Liver (tissue), 9 donors: ENCODE data around the gene TGFBI. TPM values are rescaled to one million over a fixed set of nuclear protein-coding genes. Genes with fewer than 3 reads are reported as not detected.

Experiments
- DNase-seq: peaks from one replicate; pipeline ENCODE4 v3.0.0-alpha.2; 2017; ENCODE audit warnings: low spot score
- H3K27ac ChIP-seq, 2 donors: one replicate each; pipeline ENCODE4 v1.7.0; 2013; ENCODE audit warnings: inconsistent platforms in 2 of 2, low read length in 2 of 2, control low read depth in 1 of 2, low read depth in 1 of 2, mild to moderate bottlenecking in 1 of 2
- H3K27me3 ChIP-seq, 4 donors: one replicate each; pipeline versions ENCODE4 v1.6.1 to v1.7.0; 2013; ENCODE audit warnings: low read length in 3 of 4, inconsistent platforms in 1 of 4, mild to moderate bottlenecking in 1 of 4, moderate library complexity in 1 of 4; ENCODE audit not compliant: control insufficient read depth in 4 of 4, insufficient read depth in 4 of 4
- H3K36me3 ChIP-seq, 4 donors: one replicate each; pipeline versions ENCODE4 v1.6.1 to v1.7.0; 2013; ENCODE audit warnings: low read length in 3 of 4, mild to moderate bottlenecking in 3 of 4, low read depth in 1 of 4, moderate library complexity in 1 of 4; ENCODE audit not compliant: control insufficient read depth in 4 of 4, insufficient read depth in 3 of 4
- H3K4me1 ChIP-seq, 4 donors: one replicate each; pipeline versions ENCODE4 v1.6.1 to v1.7.0; 2013; ENCODE audit warnings: low read length in 3 of 4, mild to moderate bottlenecking in 3 of 4, moderate library complexity in 1 of 4; ENCODE audit not compliant: control insufficient read depth in 4 of 4, insufficient read depth in 4 of 4
- H3K4me3 ChIP-seq, 3 donors: one replicate each; pipeline versions ENCODE4 v1.6.1 to v1.7.0; 2013; ENCODE audit warnings: low read length in 3 of 3, control low read depth in 1 of 3, low read depth in 1 of 3, mild to moderate bottlenecking in 1 of 3
- H3K9ac ChIP-seq, 2 donors: one replicate each; pipeline ENCODE4 v1.7.0; 2013; ENCODE audit warnings: low read length in 2 of 2, mild to moderate bottlenecking in 2 of 2, moderate library complexity in 2 of 2, control low read depth in 1 of 2, low read depth in 1 of 2
- H3K9me3 ChIP-seq, 4 donors: one replicate each; pipeline versions ENCODE4 v1.6.1 to v1.7.0; 2013; ENCODE audit warnings: low read length in 3 of 4; ENCODE audit not compliant: control insufficient read depth in 4 of 4
- EGR1 ChIP-seq, 2 donors: IDR thresholded peaks; 2 replicates each; pipeline ENCODE4 v1.6.1; 2016 to 2018; ENCODE audit warnings: antibody characterized with exemption in 2 of 2, low read depth in 2 of 2
- FOXA1 ChIP-seq: IDR thresholded peaks from 2 replicates; pipeline ENCODE4 v1.6.1; 2016; ENCODE audit warnings: antibody characterized with exemption
- FOXA2 ChIP-seq: IDR thresholded peaks from 2 replicates; pipeline ENCODE4 v1.6.1; 2016; ENCODE audit warnings: antibody characterized with exemption
- GABPA ChIP-seq, 2 donors: IDR thresholded peaks in 1 of 2; conservative IDR thresholded peaks in 1 of 2; 2 replicates each; pipeline ENCODE4 v1.6.1; 2016; ENCODE audit warnings: antibody characterized with exemption in 2 of 2, mild to moderate bottlenecking in 1 of 2, moderate library complexity in 1 of 2
- HNF4A ChIP-seq, 2 donors: conservative IDR thresholded peaks; 2 replicates each; pipeline ENCODE4 v1.6.1; 2016; ENCODE audit warnings: antibody characterized with exemption in 2 of 2, mild to moderate bottlenecking in 2 of 2
- HNF4G ChIP-seq: IDR thresholded peaks from 2 replicates; pipeline ENCODE4 v1.6.1; 2016; ENCODE audit warnings: antibody characterized with exemption
- JUND ChIP-seq, 2 donors: IDR thresholded peaks; 2 replicates each; pipeline ENCODE4 v1.6.1; 2016; ENCODE audit warnings: antibody characterized with exemption in 2 of 2
- NR2F2 ChIP-seq: IDR thresholded peaks from 2 replicates; pipeline ENCODE4 v1.6.1; 2016; ENCODE audit warnings: antibody characterized with exemption
- REST ChIP-seq: IDR thresholded peaks from 2 replicates; pipeline ENCODE4 v1.6.1; 2016; ENCODE audit warnings: antibody characterized with exemption, mild to moderate bottlenecking
- SP1 ChIP-seq: IDR thresholded peaks from 2 replicates; pipeline ENCODE4 v1.6.1; 2018; ENCODE audit warnings: antibody characterized with exemption, mild to moderate bottlenecking
- TAF1 ChIP-seq: conservative IDR thresholded peaks from 2 replicates; pipeline ENCODE4 v1.6.1; 2016; ENCODE audit warnings: antibody characterized with exemption, mild to moderate bottlenecking
- YY1 ChIP-seq: IDR thresholded peaks from 2 replicates; pipeline ENCODE4 v1.6.1; 2016; ENCODE audit warnings: antibody characterized with exemption, mild to moderate bottlenecking
- ZBTB33 ChIP-seq: IDR thresholded peaks from 2 replicates; pipeline ENCODE4 v1.6.1; 2016; ENCODE audit warnings: antibody characterized with exemption
- WGBS: extraction: QIAGEN DNeasy Blood & Tissue Kit; methylation state at CpG from one replicate; pipeline ENCODE4 v1.1.7; 2013; 5-methylcytosine and 5-hydroxymethylcytosine counted together
- polyA plus RNA-seq, 2 donors: library from polyadenylated mRNA; stranded (reverse) in 1 of 2; unstranded in 1 of 2; fragments of 200-250 nt in 1 of 2; fragments of >200 nt in 1 of 2; fragmentation: Nextera tagmentation in 1 of 2; extraction: Ambion mirVana in 1 of 2; gene quantifications; one replicate each; pipeline versions ENCODE4 v1.2.1 to v1.2.3, GENCODE V29; 2013 to 2015
- total RNA-seq, 2 donors: library from RNA; depleted of rRNA; stranded (reverse); fragments of >200 nt; gene quantifications; one replicate each; pipeline ENCODE4 v1.2.3, GENCODE V29; 2014
- TF ChIP-seq, protein P1 (sequence below): IDR thresholded peaks from 2 replicates; pipeline ENCODE4 v1.6.1; 2016; ENCODE audit warnings: antibody characterized with exemption
- TF ChIP-seq, protein P2 (sequence below): fragments of 150-350 bp; IDR thresholded peaks from 2 replicates; pipeline ENCODE4 v1.5.1; 2017; ENCODE audit warnings: improper control_type of control experiment, low read depth, low read length; ENCODE audit not compliant: missing input control
- TF ChIP-seq, protein P3 (sequence below): IDR thresholded peaks from 2 replicates; pipeline ENCODE4 v1.6.1; 2016; ENCODE audit warnings: antibody characterized with exemption
- donor health status: healthy.
- donor health status: healthy.
- donor health status: healthy.
- donor health status: healthy.
- donor health status: healthy.

TGFBI gene
- total and polyA plus RNA-seq, 4 donors: 33.7 to 144 (median 44.1) TPM

GRCh38 chr5:135997673-135998335, 31.0 kb upstream of the TGFBI start:
- Histone ChIP-seq H3K36me3 (peaks cover 0 to under 1% (median 0%) of the 10 kb centered on the region in 4 donors), H3K4me3 (no peak overlapping the region), H3K27me3 (no peaks in the 10 kb centered on the region), H3K9ac (no peak overlapping the region), H3K9me3 (no peaks in the 10 kb centered on the region), H3K4me1 (no peaks in the 10 kb centered on the region), H3K27ac (no peak overlapping the region)
- 90% methylated on average over 8 of the region's 8 CpGs for WGBS
- no peak for DNase-seq
- TF ChIP-seq, protein P1, sequence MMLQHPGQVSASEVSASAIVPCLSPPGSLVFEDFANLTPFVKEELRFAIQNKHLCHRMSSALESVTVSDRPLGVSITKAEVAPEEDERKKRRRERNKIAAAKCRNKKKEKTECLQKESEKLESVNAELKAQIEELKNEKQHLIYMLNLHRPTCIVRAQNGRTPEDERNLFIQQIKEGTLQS: no peak
- no peak for TF ChIP-seq EGR1 (IDR thresholded peaks at IDR 0.05; ENCODE audit: low read depth in 2 of 2)
- no peak for TF ChIP-seq TAF1
- no peak for TF ChIP-seq REST
- no peak for TF ChIP-seq HNF4A (conservative IDR thresholded peaks at IDR 0.05)
- no peak for TF ChIP-seq YY1
- no peak for TF ChIP-seq GABPA (IDR thresholded peaks at IDR 0.05 in 1 of 2, conservative IDR thresholded peaks at IDR 0.05 in 1 of 2)
- TF ChIP-seq, protein P2, sequence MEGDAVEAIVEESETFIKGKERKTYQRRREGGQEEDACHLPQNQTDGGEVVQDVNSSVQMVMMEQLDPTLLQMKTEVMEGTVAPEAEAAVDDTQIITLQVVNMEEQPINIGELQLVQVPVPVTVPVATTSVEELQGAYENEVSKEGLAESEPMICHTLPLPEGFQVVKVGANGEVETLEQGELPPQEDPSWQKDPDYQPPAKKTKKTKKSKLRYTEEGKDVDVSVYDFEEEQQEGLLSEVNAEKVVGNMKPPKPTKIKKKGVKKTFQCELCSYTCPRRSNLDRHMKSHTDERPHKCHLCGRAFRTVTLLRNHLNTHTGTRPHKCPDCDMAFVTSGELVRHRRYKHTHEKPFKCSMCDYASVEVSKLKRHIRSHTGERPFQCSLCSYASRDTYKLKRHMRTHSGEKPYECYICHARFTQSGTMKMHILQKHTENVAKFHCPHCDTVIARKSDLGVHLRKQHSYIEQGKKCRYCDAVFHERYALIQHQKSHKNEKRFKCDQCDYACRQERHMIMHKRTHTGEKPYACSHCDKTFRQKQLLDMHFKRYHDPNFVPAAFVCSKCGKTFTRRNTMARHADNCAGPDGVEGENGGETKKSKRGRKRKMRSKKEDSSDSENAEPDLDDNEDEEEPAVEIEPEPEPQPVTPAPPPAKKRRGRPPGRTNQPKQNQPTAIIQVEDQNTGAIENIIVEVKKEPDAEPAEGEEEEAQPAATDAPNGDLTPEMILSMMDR: no peak
- TF ChIP-seq SP1: no peak
- no peak for TF ChIP-seq FOXA1
- TF ChIP-seq HNF4G: no peak
- no peak for TF ChIP-seq FOXA2
- no peak for TF ChIP-seq NR2F2

GRCh38 chr5:135998889-135999288, 29.9 kb upstream of the TGFBI start:
- H3K36me3 ChIP-seq: no peaks in the 10 kb centered on the region
- TF ChIP-seq JUND (IDR thresholded peaks at IDR 0.05) (no peak), EGR1 (IDR thresholded peaks at IDR 0.05; ENCODE audit: low read depth in 2 of 2) (no peak), FOXA2 (no peak), SP1 (no peak), FOXA1 (no peak), TAF1 (no peak), ZBTB33 (no peak), HNF4A (conservative IDR thresholded peaks at IDR 0.05) (no peak)
- TF ChIP-seq, protein P2: no peak
- TF ChIP-seq, protein P3, sequence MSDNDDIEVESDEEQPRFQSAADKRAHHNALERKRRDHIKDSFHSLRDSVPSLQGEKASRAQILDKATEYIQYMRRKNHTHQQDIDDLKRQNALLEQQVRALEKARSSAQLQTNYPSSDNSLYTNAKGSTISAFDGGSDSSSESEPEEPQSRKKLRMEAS: no peak
- no peaks in the 10 kb centered on the region for H3K9me3 ChIP-seq
- DNase-seq: no peak
- no peak overlapping the region for H3K9ac ChIP-seq
- WGBS: 86% methylated on average over 6 of the region's 6 CpGs
- no peak overlapping the region for H3K4me3 ChIP-seq
- H3K4me1 ChIP-seq: no peaks in the 10 kb centered on the region
- H3K27me3 ChIP-seq: no peaks in the 10 kb centered on the region
- H3K27ac ChIP-seq: no peak overlapping the region
